K562 (cell line): ENCODE measurements around the gene CRY2. TPM values are rescaled to one million over a fixed set of nuclear protein-coding genes. Genes with fewer than 3 reads are reported as not detected.
A peak's percentile ranks its signal among the peaks of the same experiment; 100 is the strongest.

Experiments used
- ARHGAP35 ChIP-seq: fragments of 450-650 bp; IDR thresholded peaks from 2 replicates; pipeline ENCODE4 v1.6.1; 2018; ENCODE audit not compliant: partially characterized antibody
- ARID1B ChIP-seq: fragments of 450-650 bp; IDR thresholded peaks from 2 replicates; pipeline ENCODE4 v1.6.1; 2016; ENCODE audit warnings: antibody characterized with exemption, mild to moderate bottlenecking, inconsistent platforms
- CBX5 ChIP-seq: IDR thresholded peaks from 2 replicates; pipeline ENCODE4 v1.6.1; 2014; ENCODE audit warnings: low read depth, borderline replicate concordance
- DACH1 ChIP-seq: fragments of 450-650 bp; IDR thresholded peaks from 2 replicates; pipeline ENCODE4 v1.6.1; 2018; ENCODE audit not compliant: partially characterized antibody
- HNRNPK ChIP-seq: fragments of 200-400 bp; formaldehyde crosslinking; IDR thresholded peaks from one replicate; pipeline ENCODE4 v1.6.1; 2018; ENCODE audit warnings: mild to moderate bottlenecking, low read depth, low read length; ENCODE audit not compliant: poor library complexity, severe bottlenecking
- L3MBTL2 ChIP-seq: fragments of 450-650 bp; IDR thresholded peaks from 2 replicates; pipeline ENCODE4 v1.6.1; 2016; ENCODE audit warnings: mild to moderate bottlenecking, moderate library complexity
- MEF2D ChIP-seq: conservative IDR thresholded peaks from 2 replicates; pipeline ENCODE4 v1.6.1; 2016; ENCODE audit warnings: low read depth, missing genetic modification characterization, missing compliant biosample characterization
- MYC ChIP-seq, 2 experiments: fragments of 250-450 bp in 1 of 2; sonication (Bioruptor Pico) in 1 of 2; IDR thresholded peaks; 2 replicates each; pipeline versions ENCODE4 v1.5.1 to v1.6.1; 2012 to 2021; ENCODE audit warnings: low read depth in 2 of 2, borderline replicate concordance in 1 of 2, improper control_type of control experiment in 1 of 2, low read length in 1 of 2, mild to moderate bottlenecking in 1 of 2, moderate library complexity in 1 of 2
- NRF1 ChIP-seq, 2 experiments: fragments of 450-650 bp; IDR thresholded peaks in 1 of 2; conservative IDR thresholded peaks in 1 of 2; 2 replicates each; pipeline ENCODE4 v1.6.1; 2014; ENCODE audit warnings: mild to moderate bottlenecking in 2 of 2
- RCOR1 ChIP-seq, 2 experiments: IDR thresholded peaks; 2 replicates each; pipeline ENCODE4 v1.6.1; 2012; ENCODE audit warnings: low read depth in 2 of 2, low read length in 2 of 2, borderline replicate concordance in 1 of 2, improper control_type of control experiment in 1 of 2
- SAP30 ChIP-seq: fragments of 200-600 bp; sonication (generic); IDR thresholded peaks from 2 replicates; pipeline ENCODE4 v1.6.1; 2012; ENCODE audit warnings: borderline replicate concordance, low read depth, mild to moderate bottlenecking, moderate library complexity, low read length, control low read depth, inconsistent platforms; ENCODE audit not compliant: insufficient read depth, poor library complexity, severe bottlenecking
- SP1 ChIP-seq: sonication (generic); formaldehyde crosslinking; IDR thresholded peaks from 2 replicates; pipeline ENCODE4 v1.8.1; 2022; ENCODE audit warnings: mild to moderate bottlenecking, missing genetic modification reagents
- YY1 ChIP-seq, 3 experiments: IDR thresholded peaks; 2 replicates each; pipeline ENCODE4 v1.6.1; 2011; ENCODE audit warnings: low read length in 2 of 3, mild to moderate bottlenecking in 2 of 3, moderate library complexity in 2 of 3, borderline replicate concordance in 1 of 3, control low read depth in 1 of 3, low read depth in 1 of 3; ENCODE audit not compliant: insufficient read depth in 3 of 3, insufficient replicate concordance in 2 of 3, control insufficient read depth in 1 of 3, insufficient read length in 1 of 3; ENCODE audit errors: extremely low read depth in 1 of 3
- ZBTB7A ChIP-seq: IDR thresholded peaks from 2 replicates; pipeline ENCODE4 v1.6.1; 2011; ENCODE audit warnings: low read depth, mild to moderate bottlenecking, low read length, moderate library complexity, borderline replicate concordance; ENCODE audit not compliant: control insufficient read depth
- ZBTB8A ChIP-seq: fragments of 450-650 bp; IDR thresholded peaks from 2 replicates; pipeline ENCODE4 v1.6.1; 2018; ENCODE audit warnings: mild to moderate bottlenecking, moderate library complexity; ENCODE audit not compliant: partially characterized antibody
- polyA plus RNA-seq, 8 experiments: library from polyadenylated mRNA; depleted of rRNA in 4 of 8; stranded (reverse) in 5 of 8; unstranded in 3 of 8; fragments of >200 nt; fragmentation: Nextera tagmentation in 2 of 8; fragmentation: Illumina TruSeq in 1 of 8; extraction: Ambion mirVana in 2 of 8; extraction: Trizol in 1 of 8; gene quantifications; 2 replicates each; pipeline versions ENCODE4 v1.2.1 to v1.2.3, GENCODE V29; 2011 to 2014; ENCODE audit warnings: inconsistent platforms in 1 of 8, missing spikeins in 1 of 8
- total RNA-seq, 7 experiments: library from RNA; depleted of rRNA in 6 of 7; stranded (reverse); fragments of >200 nt in 6 of 7; fragmentation: Illumina TruSeq in 2 of 7; extraction: Trizol in 2 of 7; gene quantifications; 2 replicates each; pipeline versions ENCODE4 v1.2.1 to v1.2.3, GENCODE V29; 2011 to 2021; ENCODE audit warnings: low replicate concordance in 1 of 7
- TF ChIP-seq, protein P1 (sequence below): IDR thresholded peaks from 2 replicates; pipeline ENCODE4 v1.6.1; 2011; ENCODE audit not compliant: insufficient read length; ENCODE audit errors: extremely low read depth
- TF ChIP-seq, protein P2 (sequence below): fragments of 200-800 bp; sonication (Bioruptor generic); IDR thresholded peaks from 2 replicates; pipeline ENCODE4 v1.6.1; 2017; ENCODE audit warnings: missing genetic modification characterization, missing compliant biosample characterization
- TF ChIP-seq, protein P3 (sequence below), 3 experiments: IDR thresholded peaks in 2 of 3; conservative IDR thresholded peaks in 1 of 3; 2 replicates each; pipeline ENCODE4 v1.5.1; 2011 to 2012; ENCODE audit warnings: low read length in 3 of 3, mild to moderate bottlenecking in 3 of 3, control low read depth in 2 of 3, improper control_type of control experiment in 1 of 3, inconsistent platforms in 1 of 3, low read depth in 1 of 3, mixed read lengths in 1 of 3, moderate library complexity in 1 of 3; ENCODE audit not compliant: insufficient read depth in 2 of 3
- TF ChIP-seq, protein P4 (sequence below): fragments of 450-650 bp; IDR thresholded peaks from 2 replicates; pipeline ENCODE4 v1.6.1; 2014; ENCODE audit warnings: low read depth, mild to moderate bottlenecking, moderate library complexity, borderline replicate concordance

CRY2 gene
- total and polyA plus RNA-seq, 9 of the 15 experiments (the other 6 are each of a cell fraction or from before 2014, with no cell fraction given), result 2.3 to 23.9 (median 14.8) TPM

DNA sequence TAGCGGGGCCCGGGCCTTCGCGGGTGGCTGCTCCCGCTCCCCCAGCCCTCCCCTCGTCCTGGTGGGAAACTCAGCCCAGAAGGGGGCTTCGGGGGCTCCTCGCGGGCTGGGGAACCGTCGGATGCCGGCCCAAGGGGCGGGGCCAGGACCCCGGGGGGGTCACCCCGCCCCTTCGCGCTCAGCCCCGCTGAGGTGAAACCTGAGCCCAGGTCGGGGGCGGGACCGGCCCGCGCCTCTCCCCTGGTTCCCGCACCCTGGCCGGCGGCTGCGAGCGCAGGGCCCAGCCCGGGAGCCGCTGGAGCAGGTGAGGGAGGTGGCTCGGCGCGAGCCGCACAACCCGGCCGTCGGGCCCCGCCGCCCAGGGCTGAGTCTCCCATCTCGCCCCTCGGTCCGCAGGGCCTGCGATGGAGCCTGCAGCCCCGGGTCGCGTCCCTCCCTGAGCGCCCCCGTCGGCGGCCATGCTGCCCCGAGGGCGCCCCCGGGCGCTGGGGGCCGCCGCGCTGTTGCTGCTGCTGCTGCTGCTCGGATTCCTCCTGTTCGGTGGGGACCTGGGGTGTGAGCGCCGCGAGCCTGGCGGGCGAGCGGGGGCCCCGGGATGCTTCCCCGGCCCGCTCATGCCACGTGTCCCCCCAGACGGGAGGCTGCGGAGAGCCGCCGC lies 75.3 kb downstream of the CRY2 start, which contains the start of gene LARGE2 (continued):
- TF ChIP-seq HNRNPK, result peak; percentile 49
- TF ChIP-seq, protein P1, sequence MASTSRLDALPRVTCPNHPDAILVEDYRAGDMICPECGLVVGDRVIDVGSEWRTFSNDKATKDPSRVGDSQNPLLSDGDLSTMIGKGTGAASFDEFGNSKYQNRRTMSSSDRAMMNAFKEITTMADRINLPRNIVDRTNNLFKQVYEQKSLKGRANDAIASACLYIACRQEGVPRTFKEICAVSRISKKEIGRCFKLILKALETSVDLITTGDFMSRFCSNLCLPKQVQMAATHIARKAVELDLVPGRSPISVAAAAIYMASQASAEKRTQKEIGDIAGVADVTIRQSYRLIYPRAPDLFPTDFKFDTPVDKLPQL, result no peak
- TF ChIP-seq ARHGAP35, result no peak
- TF ChIP-seq, protein P2, sequence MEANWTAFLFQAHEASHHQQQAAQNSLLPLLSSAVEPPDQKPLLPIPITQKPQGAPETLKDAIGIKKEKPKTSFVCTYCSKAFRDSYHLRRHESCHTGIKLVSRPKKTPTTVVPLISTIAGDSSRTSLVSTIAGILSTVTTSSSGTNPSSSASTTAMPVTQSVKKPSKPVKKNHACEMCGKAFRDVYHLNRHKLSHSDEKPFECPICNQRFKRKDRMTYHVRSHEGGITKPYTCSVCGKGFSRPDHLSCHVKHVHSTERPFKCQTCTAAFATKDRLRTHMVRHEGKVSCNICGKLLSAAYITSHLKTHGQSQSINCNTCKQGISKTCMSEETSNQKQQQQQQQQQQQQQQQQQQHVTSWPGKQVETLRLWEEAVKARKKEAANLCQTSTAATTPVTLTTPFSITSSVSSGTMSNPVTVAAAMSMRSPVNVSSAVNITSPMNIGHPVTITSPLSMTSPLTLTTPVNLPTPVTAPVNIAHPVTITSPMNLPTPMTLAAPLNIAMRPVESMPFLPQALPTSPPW (CRISPR knock-in tag), result peak; percentile 81
- peak; percentile 50 for TF ChIP-seq DACH1
- TF ChIP-seq ARID1B, result no peak
- no peak for TF ChIP-seq CBX5
- TF ChIP-seq ZBTB8A, result no peak
- TF ChIP-seq, protein P3, sequence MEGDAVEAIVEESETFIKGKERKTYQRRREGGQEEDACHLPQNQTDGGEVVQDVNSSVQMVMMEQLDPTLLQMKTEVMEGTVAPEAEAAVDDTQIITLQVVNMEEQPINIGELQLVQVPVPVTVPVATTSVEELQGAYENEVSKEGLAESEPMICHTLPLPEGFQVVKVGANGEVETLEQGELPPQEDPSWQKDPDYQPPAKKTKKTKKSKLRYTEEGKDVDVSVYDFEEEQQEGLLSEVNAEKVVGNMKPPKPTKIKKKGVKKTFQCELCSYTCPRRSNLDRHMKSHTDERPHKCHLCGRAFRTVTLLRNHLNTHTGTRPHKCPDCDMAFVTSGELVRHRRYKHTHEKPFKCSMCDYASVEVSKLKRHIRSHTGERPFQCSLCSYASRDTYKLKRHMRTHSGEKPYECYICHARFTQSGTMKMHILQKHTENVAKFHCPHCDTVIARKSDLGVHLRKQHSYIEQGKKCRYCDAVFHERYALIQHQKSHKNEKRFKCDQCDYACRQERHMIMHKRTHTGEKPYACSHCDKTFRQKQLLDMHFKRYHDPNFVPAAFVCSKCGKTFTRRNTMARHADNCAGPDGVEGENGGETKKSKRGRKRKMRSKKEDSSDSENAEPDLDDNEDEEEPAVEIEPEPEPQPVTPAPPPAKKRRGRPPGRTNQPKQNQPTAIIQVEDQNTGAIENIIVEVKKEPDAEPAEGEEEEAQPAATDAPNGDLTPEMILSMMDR (IDR thresholded peaks at IDR 0.05 in 2 of 3, conservative IDR thresholded peaks at IDR 0.05 in 1 of 3; ENCODE audit: insufficient read depth in 2 of 3, low read depth in 1 of 3, low read length in 3 of 3), result 0 out of 6 replicates have a peak, but pooled peaks of 1 of the 3 experiments have one; percentile 13
- peak; percentile 20 for TF ChIP-seq SAP30
- 0 out of 2 replicates have a peak, but pooled peaks have one; percentile 10 for TF ChIP-seq MYC (IDR thresholded peaks at IDR 0.05; ENCODE audit: low read depth, low read length)
- no peak for TF ChIP-seq MYC (CRISPR knock-in tag; IDR thresholded peaks at IDR 0.05; ENCODE audit: borderline replicate concordance, low read depth)
- TF ChIP-seq MEF2D (tag), result no peak
- peak; percentile 20 to 82 (median 21) for TF ChIP-seq YY1 (IDR thresholded peaks at IDR 0.05; ENCODE audit: borderline replicate concordance in 1 of 3, control insufficient read depth in 1 of 3, extremely low read depth in 1 of 3, insufficient read depth in 3 of 3, insufficient read length in 1 of 3, insufficient replicate concordance in 2 of 3, low read depth in 1 of 3, low read length in 2 of 3)
- TF ChIP-seq, protein P4, sequence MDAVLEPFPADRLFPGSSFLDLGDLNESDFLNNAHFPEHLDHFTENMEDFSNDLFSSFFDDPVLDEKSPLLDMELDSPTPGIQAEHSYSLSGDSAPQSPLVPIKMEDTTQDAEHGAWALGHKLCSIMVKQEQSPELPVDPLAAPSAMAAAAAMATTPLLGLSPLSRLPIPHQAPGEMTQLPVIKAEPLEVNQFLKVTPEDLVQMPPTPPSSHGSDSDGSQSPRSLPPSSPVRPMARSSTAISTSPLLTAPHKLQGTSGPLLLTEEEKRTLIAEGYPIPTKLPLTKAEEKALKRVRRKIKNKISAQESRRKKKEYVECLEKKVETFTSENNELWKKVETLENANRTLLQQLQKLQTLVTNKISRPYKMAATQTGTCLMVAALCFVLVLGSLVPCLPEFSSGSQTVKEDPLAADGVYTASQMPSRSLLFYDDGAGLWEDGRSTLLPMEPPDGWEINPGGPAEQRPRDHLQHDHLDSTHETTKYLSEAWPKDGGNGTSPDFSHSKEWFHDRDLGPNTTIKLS, result peak; percentile 51; the same call in 1 of the 2 replicates
- peak; percentile 71; the same call in 1 of the 2 replicates for TF ChIP-seq L3MBTL2
- peak; percentile 55 to 57; a peak in 3 of 4 replicates for TF ChIP-seq NRF1 (conservative IDR thresholded peaks at IDR 0.05 in 1 of 2, IDR thresholded peaks at IDR 0.05 in 1 of 2)
- peak; percentile 78 for TF ChIP-seq ZBTB7A
- TF ChIP-seq SP1 (CRISPR knock-in tag), result peak; percentile 67; the same call in 1 of the 2 replicates
- 0 out of 4 replicates have a peak, but pooled peaks of 1 of the 2 experiments have one; percentile 9 for TF ChIP-seq RCOR1 (IDR thresholded peaks at IDR 0.05; ENCODE audit: borderline replicate concordance in 1 of 2, low read depth in 2 of 2, low read length in 2 of 2)
